ENCODE data around the gene PLXNA4.

- TF ChIP-seq GATA3 (IDR thresholded peaks at IDR 0.05; ENCODE audit: low read depth, low read length) = no peak
- no peak for TF ChIP-seq GATA2 (IDR thresholded peaks at IDR 0.05; ENCODE audit: low read depth, low read length)
Observed at GRCh38 chr7:132558815-132559214, 17.5 kb downstream of the PLXNA4 start.

Data from SH-SY5Y (cell line).